22Rv1 (cell line): Measurements from ENCODE around the gene SLCO1A2.
A peak's percentile ranks its signal among the peaks of the same experiment; 100 is the strongest.

Experiments
- ZFX ChIP-seq: fragments of 450-650 bp; IDR thresholded peaks from 2 replicates; pipeline ENCODE4 v1.6.1; 2017; ENCODE audit warnings: antibody characterized with exemption, borderline replicate concordance
- TF ChIP-seq, protein P1 (sequence below): fragments of 450-650 bp; IDR thresholded peaks from 2 replicates; pipeline ENCODE4 v1.5.1; 2017; ENCODE audit warnings: mild to moderate bottlenecking

- TF ChIP-seq ZFX: no peak
- TF ChIP-seq, protein P1, sequence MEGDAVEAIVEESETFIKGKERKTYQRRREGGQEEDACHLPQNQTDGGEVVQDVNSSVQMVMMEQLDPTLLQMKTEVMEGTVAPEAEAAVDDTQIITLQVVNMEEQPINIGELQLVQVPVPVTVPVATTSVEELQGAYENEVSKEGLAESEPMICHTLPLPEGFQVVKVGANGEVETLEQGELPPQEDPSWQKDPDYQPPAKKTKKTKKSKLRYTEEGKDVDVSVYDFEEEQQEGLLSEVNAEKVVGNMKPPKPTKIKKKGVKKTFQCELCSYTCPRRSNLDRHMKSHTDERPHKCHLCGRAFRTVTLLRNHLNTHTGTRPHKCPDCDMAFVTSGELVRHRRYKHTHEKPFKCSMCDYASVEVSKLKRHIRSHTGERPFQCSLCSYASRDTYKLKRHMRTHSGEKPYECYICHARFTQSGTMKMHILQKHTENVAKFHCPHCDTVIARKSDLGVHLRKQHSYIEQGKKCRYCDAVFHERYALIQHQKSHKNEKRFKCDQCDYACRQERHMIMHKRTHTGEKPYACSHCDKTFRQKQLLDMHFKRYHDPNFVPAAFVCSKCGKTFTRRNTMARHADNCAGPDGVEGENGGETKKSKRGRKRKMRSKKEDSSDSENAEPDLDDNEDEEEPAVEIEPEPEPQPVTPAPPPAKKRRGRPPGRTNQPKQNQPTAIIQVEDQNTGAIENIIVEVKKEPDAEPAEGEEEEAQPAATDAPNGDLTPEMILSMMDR: peak; percentile 92
Measured at GRCh38 chr12:21296751-21297406, 37.8 kb downstream of the SLCO1A2 start.
